Tibial nerve (tissue), 4 donors: Measurements from ENCODE around the gene AEBP2. TPM values are rescaled to one million over a fixed set of nuclear protein-coding genes. Genes with fewer than 3 reads are reported as not detected.

Experiments used
- DNase-seq, 2 donors: peaks; one replicate each; pipeline ENCODE4 v3.0.0-alpha.2; 2019; ENCODE audit warnings: low spot score in 2 of 2
- H3K27ac ChIP-seq, 4 donors: fragments of 200-600 bp; sonication (generic) in 3 of 4; one replicate each; pipeline ENCODE4 v1.5.1; 2017 to 2019; ENCODE audit warnings: mild to moderate bottlenecking in 1 of 4
- H3K27me3 ChIP-seq, 2 donors: fragments of 200-600 bp; sonication (generic) in 1 of 2; one replicate each; pipeline versions ENCODE4 v1.5.1 to v1.6.0; 2017 to 2019
- H3K36me3 ChIP-seq, 3 donors: fragments of 200-600 bp; sonication (generic); one replicate each; pipeline ENCODE4 v1.5.1; 2018 to 2019
- H3K4me1 ChIP-seq, 4 donors: fragments of 200-600 bp; sonication (generic) in 3 of 4; one replicate each; pipeline ENCODE4 v1.5.1; 2017 to 2019
- H3K4me3 ChIP-seq, 4 donors: fragments of 200-600 bp; sonication (generic) in 3 of 4; one replicate each; pipeline ENCODE4 v1.5.1; 2017 to 2019; ENCODE audit warnings: mild to moderate bottlenecking in 1 of 4, moderate library complexity in 1 of 4
- H3K9me3 ChIP-seq, 4 donors: fragments of 200-600 bp; sonication (generic) in 3 of 4; one replicate each; pipeline ENCODE4 v1.5.1; 2017 to 2019
- CTCF ChIP-seq, 5 experiments: fragments of 200-600 bp in 3 of 5; fragments of 450-650 bp in 2 of 5; sonication (generic) in 3 of 5; IDR thresholded peaks; one replicate each; pipeline ENCODE4 v1.5.1; 2016 to 2019; ENCODE audit warnings: antibody characterized with exemption in 5 of 5, mild to moderate bottlenecking in 3 of 5, moderate library complexity in 2 of 5
- EP300 ChIP-seq, 2 donors: sonication (generic); formaldehyde crosslinking; IDR thresholded peaks; one replicate each; pipeline ENCODE4 v1.6.1; 2017; ENCODE audit warnings: antibody characterized with exemption in 2 of 2, mild to moderate bottlenecking in 1 of 2
- POLR2A ChIP-seq, 2 donors: fragments of 450-650 bp; IDR thresholded peaks; one replicate each; pipeline ENCODE4 v1.6.1; 2017; ENCODE audit warnings: antibody characterized with exemption in 2 of 2, mild to moderate bottlenecking in 2 of 2, moderate library complexity in 2 of 2
- WGBS, 2 donors: methylation state at CpG; one replicate each; pipeline ENCODE4 v1.1.5; 2018; 5-methylcytosine and 5-hydroxymethylcytosine counted together
- total RNA-seq, 4 donors: library from RNA; depleted of rRNA; stranded (reverse); fragments of >200 nt; gene quantifications; one replicate each; pipeline ENCODE4 v1.1.0, GENCODE V29; 2016

AEBP2 gene
- total RNA-seq, 4 donors from 2014 or later, result 35.7 to 55.9 (median 45.7) TPM

GRCh38 chr12:19542606-19543005, 103.3 kb downstream of the AEBP2 start:
- no peak for DNase-seq
- no peak overlapping the region for H3K27ac ChIP-seq
- WGBS, 2 donors, result 65 to 76% methylated on average over 4 of the region's 4 CpGs
- no peaks in the 10 kb centered on the region for H3K27me3 ChIP-seq
- TF ChIP-seq POLR2A (IDR thresholded peaks at IDR 0.05), result no peak
- TF ChIP-seq EP300 (IDR thresholded peaks at IDR 0.05), result no peak
- TF ChIP-seq CTCF (IDR thresholded peaks at IDR 0.05), result no peak
- peaks cover 0 to 30% (median 11%) of the 10 kb centered on the region in 4 donors for H3K4me1 ChIP-seq
- H3K4me3 ChIP-seq, result no peak overlapping the region
- H3K36me3 ChIP-seq, result no peaks in the 10 kb centered on the region
- H3K9me3 ChIP-seq, result peaks cover 0 to 12% (median 0%) of the 10 kb centered on the region in 4 donors

- H3K27me3 ChIP-seq, result no peaks in the 10 kb centered on the region
- no peak for DNase-seq
- H3K27ac ChIP-seq, result peak overlapping the region in 2 of 4 donors; percentile 43 to 78
- H3K36me3 ChIP-seq, result no peaks in the 10 kb centered on the region
- TF ChIP-seq EP300 (IDR thresholded peaks at IDR 0.05) (no peak), CTCF (IDR thresholded peaks at IDR 0.05) (no peak), POLR2A (IDR thresholded peaks at IDR 0.05) (no peak)
- H3K4me1 ChIP-seq, result peaks cover 0 to 39% (median 14%) of the 10 kb centered on the region in 4 donors
- no peak overlapping the region for H3K4me3 ChIP-seq
- peaks cover 0 to 12% (median 0%) of the 10 kb centered on the region in 4 donors for H3K9me3 ChIP-seq
These were observed 105.1 kb downstream of the AEBP2 start for GRCh38 chr12:19544353-19544752.

DNA sequence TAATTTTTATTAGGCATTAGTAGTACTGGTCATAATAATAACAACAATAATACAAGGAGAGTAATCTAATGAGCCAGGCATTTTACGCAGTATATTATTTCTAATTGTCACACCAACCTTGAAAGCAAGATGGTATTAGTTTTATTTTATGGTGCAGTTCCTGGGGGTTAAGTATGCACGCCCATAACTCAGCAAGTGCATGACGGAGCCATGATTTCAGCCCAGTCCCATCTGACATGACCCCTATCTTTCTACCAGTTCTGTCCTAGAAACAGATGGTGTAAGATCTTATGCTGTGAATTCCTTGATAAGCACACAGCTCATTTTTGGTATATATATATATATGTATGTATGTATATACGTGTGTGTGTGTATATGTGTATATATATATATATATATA, 106.0 kb downstream of the AEBP2 start:
- 78 to 89% methylated on average over 4 of the region's 4 CpGs for WGBS, 2 donors
- no peak overlapping the region for H3K4me3 ChIP-seq
- no peak for DNase-seq

GRCh38 chr12:19546027-19546426, 106.7 kb downstream of the AEBP2 start:
- Histone ChIP-seq H3K9me3 (peaks cover 0 to 6% (median 0%) of the 10 kb centered on the region in 4 donors), H3K4me1 (peaks cover 0 to 39% (median 14%) of the 10 kb centered on the region in 4 donors), H3K27ac (peak overlapping the region in 2 of 4 donors; percentile 78 to 79), H3K27me3 (no peaks in the 10 kb centered on the region), H3K4me3 (no peak overlapping the region), H3K36me3 (no peaks in the 10 kb centered on the region)
- TF ChIP-seq POLR2A (IDR thresholded peaks at IDR 0.05) (no peak), CTCF (IDR thresholded peaks at IDR 0.05) (no peak), EP300 (IDR thresholded peaks at IDR 0.05) (peak in 1 of 2 donors; percentile 88)
- WGBS, 2 donors, result 34 to 49% methylated on average over 4 of the region's 4 CpGs
- peak; percentile 26 to 81 for DNase-seq

More for the DNA sequence above, 106.0 kb downstream of the AEBP2 start:
- Histone ChIP-seq H3K4me1 (peaks cover 0 to 39% (median 14%) of the 10 kb centered on the region in 4 donors), H3K27ac (peak overlapping the region in 2 of 4 donors; percentile 51 to 78), H3K27me3 (no peaks in the 10 kb centered on the region), H3K9me3 (peaks cover 0 to 12% (median 0%) of the 10 kb centered on the region in 4 donors), H3K36me3 (no peaks in the 10 kb centered on the region)
- TF ChIP-seq EP300 (IDR thresholded peaks at IDR 0.05) (no peak), CTCF (IDR thresholded peaks at IDR 0.05) (no peak), POLR2A (IDR thresholded peaks at IDR 0.05) (no peak)

GRCh38 chr12:19546611-19547162, 107.4 kb downstream of the AEBP2 start:
- H3K9me3 ChIP-seq, result peaks cover 0 to 3% (median 0%) of the 10 kb centered on the region in 4 donors
- peak in 1 of 2 donors; percentile 20 for DNase-seq
- peak overlapping the region; percentile 49 to 79 (median 65) for H3K27ac ChIP-seq
- peak overlapping the region in 1 of 4 donors; percentile 1 for H3K4me3 ChIP-seq
- H3K36me3 ChIP-seq, result no peaks in the 10 kb centered on the region
- 8 to 11% methylated on average over 7 of the region's 7 CpGs for WGBS, 2 donors
- no peaks in the 10 kb centered on the region for H3K27me3 ChIP-seq
- peaks cover 0 to 39% (median 14%) of the 10 kb centered on the region in 4 donors for H3K4me1 ChIP-seq
- TF ChIP-seq CTCF (IDR thresholded peaks at IDR 0.05) (no peak), EP300 (IDR thresholded peaks at IDR 0.05) (no peak), POLR2A (IDR thresholded peaks at IDR 0.05) (no peak)
